NB4 (cell line): ENCODE measurements around the gene TBC1D22A.

Experiments
- MYC ChIP-seq: IDR thresholded peaks from 2 replicates; pipeline ENCODE4 v1.6.1; 2011; ENCODE audit warnings: low read depth, low read length
- TF ChIP-seq, protein P1 (sequence below): IDR thresholded peaks from one replicate; pipeline ENCODE4 v1.5.1; 2012; ENCODE audit warnings: low read depth, low read length

DNA sequence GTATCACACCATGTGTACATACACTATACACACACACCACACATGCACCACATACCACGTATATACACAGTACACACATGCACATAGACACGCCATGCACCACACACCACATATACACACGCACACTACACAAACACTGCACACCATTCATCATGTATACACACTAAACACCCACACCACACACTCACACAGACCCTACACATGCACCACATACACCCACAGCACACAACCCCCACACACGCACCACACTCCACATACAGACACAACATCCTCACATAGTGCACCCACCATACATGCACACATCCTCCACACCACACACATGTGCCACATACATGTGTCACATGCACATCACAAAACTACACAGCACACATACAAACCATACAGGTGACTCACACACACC, 397.1 kb downstream of the TBC1D22A start:
- TF ChIP-seq, protein P1, sequence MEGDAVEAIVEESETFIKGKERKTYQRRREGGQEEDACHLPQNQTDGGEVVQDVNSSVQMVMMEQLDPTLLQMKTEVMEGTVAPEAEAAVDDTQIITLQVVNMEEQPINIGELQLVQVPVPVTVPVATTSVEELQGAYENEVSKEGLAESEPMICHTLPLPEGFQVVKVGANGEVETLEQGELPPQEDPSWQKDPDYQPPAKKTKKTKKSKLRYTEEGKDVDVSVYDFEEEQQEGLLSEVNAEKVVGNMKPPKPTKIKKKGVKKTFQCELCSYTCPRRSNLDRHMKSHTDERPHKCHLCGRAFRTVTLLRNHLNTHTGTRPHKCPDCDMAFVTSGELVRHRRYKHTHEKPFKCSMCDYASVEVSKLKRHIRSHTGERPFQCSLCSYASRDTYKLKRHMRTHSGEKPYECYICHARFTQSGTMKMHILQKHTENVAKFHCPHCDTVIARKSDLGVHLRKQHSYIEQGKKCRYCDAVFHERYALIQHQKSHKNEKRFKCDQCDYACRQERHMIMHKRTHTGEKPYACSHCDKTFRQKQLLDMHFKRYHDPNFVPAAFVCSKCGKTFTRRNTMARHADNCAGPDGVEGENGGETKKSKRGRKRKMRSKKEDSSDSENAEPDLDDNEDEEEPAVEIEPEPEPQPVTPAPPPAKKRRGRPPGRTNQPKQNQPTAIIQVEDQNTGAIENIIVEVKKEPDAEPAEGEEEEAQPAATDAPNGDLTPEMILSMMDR = no peak
- no peak for TF ChIP-seq MYC
